Lower lobe of right lung (tissue), 2 donors: Measurements from ENCODE around the gene ADSL. TPM values are rescaled to one million over a fixed set of nuclear protein-coding genes. Genes with fewer than 3 reads are reported as not detected.

Experiments
- ATAC-seq, 2 donors: fragments of 200-7000 bp; cut with Tn5 transposase; one replicate each; pipeline ENCODE4 v1.9.1; 2020 to 2022; ENCODE audit warnings: mild to moderate bottlenecking in 2 of 2, moderate library complexity in 2 of 2
- DNase-seq: peaks from one replicate; pipeline ENCODE4 v3.0.0-alpha.2; 2020
- H3K27ac ChIP-seq: fragments of 200-600 bp; one replicate; pipeline ENCODE4 v1.8.0; 2022
- H3K27me3 ChIP-seq: fragments of 200-600 bp; one replicate; pipeline ENCODE4 v1.8.0; 2022; ENCODE audit warnings: low read depth
- H3K36me3 ChIP-seq: fragments of 200-600 bp; one replicate; pipeline ENCODE4 v1.8.0; 2022; ENCODE audit warnings: mild to moderate bottlenecking
- H3K4me1 ChIP-seq: fragments of 200-600 bp; one replicate; pipeline ENCODE4 v1.8.0; 2022
- H3K4me3 ChIP-seq: fragments of 200-600 bp; one replicate; pipeline ENCODE4 v1.8.0; 2022; ENCODE audit warnings: mild to moderate bottlenecking
- H3K9me3 ChIP-seq: fragments of 200-600 bp; one replicate; pipeline ENCODE4 v1.8.0; 2022
- intact Hi-C: fragments of 100-400 bp; cut with DNase I; formaldehyde crosslinking; loops from one replicate; pipeline ENCODE4 v1.11.0; 2022
- total RNA-seq: library from RNA; stranded (reverse); fragmentation: NEBNext Ultra II Directional; extraction: Animal tissue kit (Norgen Biotek cat#: 25700); gene quantifications from one replicate; pipeline ENCODE4 v1.2.1, GENCODE V29; 2021
- TF ChIP-seq, protein P1 (sequence below): fragments of 200-600 bp; IDR thresholded peaks from one replicate; pipeline ENCODE4 v1.8.0; 2022; ENCODE audit warnings: antibody characterized with exemption, mild to moderate bottlenecking
- donor health status: DM: no; HTN: yes; CAD: no; lungs with severe emphysema.

The ADSL gene
- total RNA-seq, 1 donor from 2014 or later = 38.1 TPM

DNA sequence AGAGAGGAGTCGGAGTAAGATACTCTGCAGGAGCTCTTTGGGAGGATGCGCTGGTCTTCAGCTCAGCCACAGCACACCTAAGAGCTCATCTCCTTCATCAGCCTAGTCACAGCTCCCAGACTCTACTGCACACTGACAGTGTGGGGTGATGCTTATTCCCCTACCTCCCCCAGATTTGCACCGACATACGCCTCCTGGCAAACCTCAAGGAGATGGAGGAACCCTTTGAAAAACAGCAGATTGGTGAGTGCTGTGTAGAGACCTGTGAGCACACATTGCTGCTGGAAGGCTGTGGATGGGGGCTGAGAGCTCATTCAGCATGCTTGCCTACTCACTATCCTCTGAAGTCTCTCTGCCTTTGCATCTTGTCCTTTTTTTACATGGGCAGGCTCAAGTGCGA, 14.8 kb downstream of the ADSL start:
- H3K36me3 ChIP-seq = peaks cover 97% of the 10 kb centered on the region
- no peak for DNase-seq
- ATAC-seq = no peak
- H3K9me3 ChIP-seq = no peaks in the 10 kb centered on the region
- TF ChIP-seq, protein P1, sequence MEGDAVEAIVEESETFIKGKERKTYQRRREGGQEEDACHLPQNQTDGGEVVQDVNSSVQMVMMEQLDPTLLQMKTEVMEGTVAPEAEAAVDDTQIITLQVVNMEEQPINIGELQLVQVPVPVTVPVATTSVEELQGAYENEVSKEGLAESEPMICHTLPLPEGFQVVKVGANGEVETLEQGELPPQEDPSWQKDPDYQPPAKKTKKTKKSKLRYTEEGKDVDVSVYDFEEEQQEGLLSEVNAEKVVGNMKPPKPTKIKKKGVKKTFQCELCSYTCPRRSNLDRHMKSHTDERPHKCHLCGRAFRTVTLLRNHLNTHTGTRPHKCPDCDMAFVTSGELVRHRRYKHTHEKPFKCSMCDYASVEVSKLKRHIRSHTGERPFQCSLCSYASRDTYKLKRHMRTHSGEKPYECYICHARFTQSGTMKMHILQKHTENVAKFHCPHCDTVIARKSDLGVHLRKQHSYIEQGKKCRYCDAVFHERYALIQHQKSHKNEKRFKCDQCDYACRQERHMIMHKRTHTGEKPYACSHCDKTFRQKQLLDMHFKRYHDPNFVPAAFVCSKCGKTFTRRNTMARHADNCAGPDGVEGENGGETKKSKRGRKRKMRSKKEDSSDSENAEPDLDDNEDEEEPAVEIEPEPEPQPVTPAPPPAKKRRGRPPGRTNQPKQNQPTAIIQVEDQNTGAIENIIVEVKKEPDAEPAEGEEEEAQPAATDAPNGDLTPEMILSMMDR = no peak
- H3K27ac ChIP-seq = no peak overlapping the region
- intact Hi-C loops = no loop called here
- no peak overlapping the region for H3K4me3 ChIP-seq
- no peaks in the 10 kb centered on the region for H3K4me1 ChIP-seq
- no peaks in the 10 kb centered on the region for H3K27me3 ChIP-seq

DNA sequence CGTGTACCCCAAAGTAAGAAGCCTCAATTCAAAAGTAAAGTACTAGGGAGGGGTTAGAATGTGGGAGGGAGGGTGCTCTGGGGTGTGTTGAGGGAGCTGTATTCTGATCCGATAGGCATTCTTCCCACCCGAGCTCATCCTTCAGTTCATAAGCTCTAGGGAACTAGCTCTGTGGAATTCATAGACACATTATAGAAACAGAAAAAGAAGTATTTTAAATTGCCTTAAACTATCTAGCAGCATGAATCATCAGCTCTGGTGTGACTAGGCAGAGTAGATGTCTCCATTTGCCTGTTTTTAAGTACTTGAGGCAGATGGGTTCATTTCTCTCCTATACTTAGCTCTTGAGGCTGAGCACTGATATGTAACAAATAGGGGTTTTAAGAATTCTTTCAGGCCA, 16.8 kb downstream of the ADSL start:
- DNase-seq = no peak
- H3K4me3 ChIP-seq = no peak overlapping the region
- TF ChIP-seq, protein P1 = no peak
- H3K36me3 ChIP-seq = peaks cover 100% of the 10 kb centered on the region
- H3K27me3 ChIP-seq = no peaks in the 10 kb centered on the region
- no peaks in the 10 kb centered on the region for H3K4me1 ChIP-seq
- intact Hi-C loops = no loop called here
- no peaks in the 10 kb centered on the region for H3K9me3 ChIP-seq
- ATAC-seq = no peak
- no peak overlapping the region for H3K27ac ChIP-seq

DNA sequence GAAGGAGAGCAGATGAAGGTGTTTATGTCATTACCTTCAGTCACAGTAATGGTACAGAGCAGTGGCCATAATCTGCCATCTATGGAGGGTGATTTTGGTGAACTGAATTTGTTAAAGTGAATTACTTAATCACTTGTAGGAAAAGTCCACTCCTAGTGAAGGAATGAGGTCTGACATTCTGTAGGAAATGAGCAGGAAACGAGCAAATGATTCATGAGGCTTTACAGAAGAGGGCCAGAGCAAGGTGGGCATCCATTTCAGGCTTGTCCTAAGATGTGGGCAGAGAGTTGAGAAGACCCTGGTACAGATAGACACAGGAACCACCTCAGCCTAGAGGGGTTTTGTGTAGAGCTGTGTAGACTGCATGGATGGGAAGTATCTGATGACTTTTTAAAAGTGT, 18.1 kb downstream of the ADSL start:
- peaks cover 91% of the 10 kb centered on the region for H3K36me3 ChIP-seq

DNA sequence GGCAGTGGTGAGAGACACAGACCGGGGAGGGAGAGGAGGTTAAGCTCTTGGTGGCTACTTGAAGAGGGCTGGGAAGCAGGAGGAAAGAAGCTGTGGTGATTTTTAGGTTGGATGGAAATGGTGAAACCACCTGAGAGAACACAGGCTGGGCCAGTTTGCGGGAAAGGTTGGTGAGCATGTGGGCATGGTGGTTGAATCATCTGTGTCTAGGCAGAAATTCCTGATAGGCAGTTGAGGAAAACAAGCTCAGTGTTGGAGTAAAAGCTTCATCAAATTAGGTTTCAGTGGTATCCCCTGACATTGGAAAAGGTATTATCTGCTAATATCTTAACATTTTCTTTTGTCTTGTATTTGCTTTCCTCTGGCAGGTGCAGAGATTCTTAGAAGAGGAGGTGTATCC, 19.8 kb downstream of the ADSL start:
- H3K27me3 ChIP-seq = no peaks in the 10 kb centered on the region
- TF ChIP-seq, protein P1 = no peak
- ATAC-seq (no peak), DNase-seq (no peak)
- peaks cover under 1% of the 10 kb centered on the region for H3K4me1 ChIP-seq
- H3K36me3 ChIP-seq = peaks cover 75% of the 10 kb centered on the region
- no peaks in the 10 kb centered on the region for H3K9me3 ChIP-seq
- intact Hi-C loops = no loop called here
- no peak overlapping the region for H3K4me3 ChIP-seq
- H3K27ac ChIP-seq = no peak overlapping the region

More for the DNA sequence above, 18.1 kb downstream of the ADSL start:
- no peaks in the 10 kb centered on the region for H3K4me1 ChIP-seq
- TF ChIP-seq, protein P1 = no peak
- no peak overlapping the region for H3K27ac ChIP-seq
- intact Hi-C loops = no loop called here
- no peaks in the 10 kb centered on the region for H3K27me3 ChIP-seq
- DNase-seq (no peak), ATAC-seq (no peak)
- no peak overlapping the region for H3K4me3 ChIP-seq
- no peaks in the 10 kb centered on the region for H3K9me3 ChIP-seq

DNA sequence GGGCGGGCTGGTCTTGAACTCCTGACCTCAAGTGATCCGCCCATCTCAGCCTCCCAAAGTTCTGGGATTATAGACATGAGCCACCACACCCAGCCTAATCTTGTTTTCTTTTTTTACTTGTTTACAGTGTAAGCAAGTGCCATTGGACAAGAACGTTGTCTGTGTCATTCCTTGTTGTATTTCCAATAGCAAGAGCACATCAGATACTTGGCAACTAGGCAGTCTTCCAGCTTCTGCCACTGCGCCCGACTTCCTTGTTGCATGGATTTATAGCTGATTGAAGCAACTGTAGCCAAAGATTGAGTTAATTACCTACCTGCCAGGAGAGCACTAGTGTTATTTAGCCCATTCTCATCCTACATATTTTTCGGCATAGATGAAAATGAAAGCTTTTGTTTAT, 21.0 kb downstream of the ADSL start:
- DNase-seq (no peak), ATAC-seq (no peak)
- TF ChIP-seq, protein P1 = no peak
- Histone ChIP-seq H3K36me3 (peaks cover 62% of the 10 kb centered on the region), H3K27ac (no peak overlapping the region), H3K4me1 (peaks cover 9% of the 10 kb centered on the region), H3K4me3 (no peak overlapping the region), H3K9me3 (no peaks in the 10 kb centered on the region), H3K27me3 (no peaks in the 10 kb centered on the region)
- intact Hi-C loops = no loop called here

DNA sequence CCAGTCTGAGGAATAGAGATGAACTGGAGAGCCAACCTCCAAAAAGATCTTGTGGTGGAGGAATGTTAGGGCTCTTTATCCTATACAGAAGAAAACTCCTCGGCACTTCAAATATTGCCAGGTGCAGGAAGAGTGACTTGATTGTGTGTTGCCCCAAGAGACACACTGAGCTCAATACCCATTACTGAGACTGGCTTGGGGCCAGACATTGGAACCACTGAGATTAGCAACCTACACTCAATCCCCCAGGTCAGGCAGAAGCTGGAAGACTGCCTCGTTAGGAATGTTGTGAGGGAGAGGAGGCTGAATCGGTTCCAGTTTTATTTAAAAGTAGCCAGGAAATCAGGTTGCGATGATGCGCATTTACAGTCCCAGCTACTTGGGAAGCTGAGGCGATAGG, 21.7 kb downstream of the ADSL start:
- Histone ChIP-seq H3K27ac (no peak overlapping the region), H3K4me3 (no peak overlapping the region), H3K27me3 (no peaks in the 10 kb centered on the region), H3K36me3 (peaks cover 56% of the 10 kb centered on the region), H3K9me3 (no peaks in the 10 kb centered on the region), H3K4me1 (peaks cover 9% of the 10 kb centered on the region)
- ATAC-seq = no peak
- TF ChIP-seq, protein P1 = no peak
- intact Hi-C loops = no loop called here
- no peak for DNase-seq
